ENCODE data around the gene TYW1B.
"Not testable (repeated sequence)": the region's sequence is repeated elsewhere in the genome, so short reads cannot be mapped to it uniquely, and the experiment has no call there.

Gene TYW1B

DNA sequence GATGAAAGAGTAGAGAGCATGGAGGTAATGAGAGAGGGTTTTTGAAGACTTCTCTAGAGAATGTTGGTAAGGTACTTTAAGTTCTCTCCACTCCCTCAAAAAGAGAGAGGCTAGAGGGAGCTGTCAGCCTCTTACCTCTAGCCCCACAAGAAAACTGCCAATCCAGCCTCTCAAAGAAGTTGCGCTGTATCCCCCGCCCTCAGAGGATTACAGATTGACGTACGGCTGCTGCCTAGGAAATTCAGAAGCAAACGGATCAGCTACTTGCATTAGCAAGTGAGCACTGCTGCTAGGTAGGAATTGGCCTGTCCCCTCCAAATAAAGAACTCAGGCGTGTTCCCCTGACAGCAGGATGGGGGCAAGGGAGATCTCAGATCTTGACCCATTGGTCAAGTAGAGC lies 34.2 kb downstream of the TYW1B start:
- H3K27ac ChIP-seq = no peak overlapping the region
- no peak for TF ChIP-seq ZFX (IDR thresholded peaks at IDR 0.05)
- TF ChIP-seq, protein P1, sequence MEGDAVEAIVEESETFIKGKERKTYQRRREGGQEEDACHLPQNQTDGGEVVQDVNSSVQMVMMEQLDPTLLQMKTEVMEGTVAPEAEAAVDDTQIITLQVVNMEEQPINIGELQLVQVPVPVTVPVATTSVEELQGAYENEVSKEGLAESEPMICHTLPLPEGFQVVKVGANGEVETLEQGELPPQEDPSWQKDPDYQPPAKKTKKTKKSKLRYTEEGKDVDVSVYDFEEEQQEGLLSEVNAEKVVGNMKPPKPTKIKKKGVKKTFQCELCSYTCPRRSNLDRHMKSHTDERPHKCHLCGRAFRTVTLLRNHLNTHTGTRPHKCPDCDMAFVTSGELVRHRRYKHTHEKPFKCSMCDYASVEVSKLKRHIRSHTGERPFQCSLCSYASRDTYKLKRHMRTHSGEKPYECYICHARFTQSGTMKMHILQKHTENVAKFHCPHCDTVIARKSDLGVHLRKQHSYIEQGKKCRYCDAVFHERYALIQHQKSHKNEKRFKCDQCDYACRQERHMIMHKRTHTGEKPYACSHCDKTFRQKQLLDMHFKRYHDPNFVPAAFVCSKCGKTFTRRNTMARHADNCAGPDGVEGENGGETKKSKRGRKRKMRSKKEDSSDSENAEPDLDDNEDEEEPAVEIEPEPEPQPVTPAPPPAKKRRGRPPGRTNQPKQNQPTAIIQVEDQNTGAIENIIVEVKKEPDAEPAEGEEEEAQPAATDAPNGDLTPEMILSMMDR (conservative IDR thresholded peaks at IDR 0.05) = no peak

DNA sequence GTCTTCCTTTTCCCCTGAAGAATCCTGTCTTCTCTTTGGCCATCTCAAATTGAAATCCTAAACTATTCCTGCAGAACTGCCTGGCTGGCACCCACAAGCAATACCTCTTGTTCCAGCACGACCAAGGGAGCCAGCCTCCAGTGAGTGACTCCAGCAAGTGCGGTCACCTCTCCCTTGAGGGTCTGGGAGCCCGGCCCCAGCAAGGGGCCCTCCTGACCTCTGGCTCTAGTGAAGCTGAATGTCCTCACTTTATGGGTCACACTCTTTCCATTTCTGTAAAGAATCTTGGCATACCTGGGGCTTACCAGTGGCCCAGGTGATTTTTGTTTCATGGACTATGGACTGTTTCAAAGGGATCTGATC lies 37.3 kb downstream of the TYW1B start:
- not testable (repeated sequence) for H3K27ac ChIP-seq

DNA sequence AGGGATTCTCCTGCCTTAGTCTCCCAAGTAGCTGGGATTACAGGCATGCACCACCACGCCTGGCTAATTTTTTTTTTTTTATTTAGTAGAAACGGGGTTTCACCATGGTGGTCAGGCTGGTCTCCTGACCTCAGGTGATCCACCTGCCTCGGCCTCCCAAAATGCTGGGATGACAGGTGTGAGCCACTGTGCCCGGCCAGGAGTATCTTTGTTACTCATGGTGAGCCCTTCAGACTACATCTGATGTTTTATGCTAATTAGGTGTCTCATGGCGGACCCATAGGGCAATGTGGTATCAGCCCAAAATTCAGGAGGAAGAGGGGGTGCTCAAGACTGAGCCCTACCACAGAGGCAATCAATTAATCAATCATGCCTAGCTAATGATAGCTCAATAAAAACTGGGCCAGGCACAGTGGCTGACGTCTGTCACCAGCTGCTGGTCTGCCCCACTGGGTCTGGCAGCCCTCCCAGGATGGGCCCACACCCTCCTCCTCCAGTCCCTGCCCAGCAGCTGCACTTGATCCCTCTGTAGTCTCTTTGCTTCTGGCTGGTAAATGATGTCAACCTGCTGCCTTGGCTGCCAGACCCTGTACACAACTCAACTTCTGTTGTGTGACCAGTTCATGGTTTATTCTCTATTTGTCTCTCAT lies 37.8 kb downstream of the TYW1B start:
- not testable (repeated sequence) for H3K27ac ChIP-seq

DNA sequence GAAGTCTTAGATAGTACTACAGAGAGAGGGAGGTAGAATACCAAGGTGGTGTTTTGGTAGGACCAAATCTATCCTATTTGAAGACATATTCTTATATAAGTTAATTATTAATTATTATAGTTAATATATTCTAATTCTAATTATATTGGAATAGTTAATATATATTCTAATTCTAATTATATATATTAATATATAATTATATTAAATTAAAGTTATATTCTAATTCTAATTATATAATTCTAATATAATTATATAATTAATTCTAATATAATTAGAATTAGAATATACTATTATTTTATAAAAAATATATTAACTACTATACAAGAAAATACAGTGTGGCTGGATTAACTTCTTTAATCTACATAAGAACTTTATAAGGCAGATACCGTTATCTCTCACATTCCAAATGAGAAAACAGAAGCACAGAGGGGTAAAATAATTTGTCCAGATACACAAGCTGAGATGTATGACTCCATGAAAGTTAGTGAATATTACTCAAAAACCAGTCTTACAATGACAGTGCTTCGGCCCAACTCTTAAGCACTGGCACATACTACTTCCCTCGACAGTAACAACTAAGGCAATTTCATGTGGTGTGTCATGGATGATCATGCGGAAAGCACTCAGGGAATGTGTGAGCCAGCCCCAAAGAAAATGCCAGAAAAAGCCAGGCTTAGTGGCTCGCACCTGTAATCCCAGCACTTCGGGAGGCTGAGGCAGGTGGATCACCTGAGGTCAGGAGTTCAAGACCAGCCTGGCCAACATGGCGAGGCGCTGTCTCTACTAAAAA lies 42.6 kb downstream of the TYW1B start:
- H3K27ac ChIP-seq = no peak overlapping the region
- TF ChIP-seq ZFX (IDR thresholded peaks at IDR 0.05) = no peak
- TF ChIP-seq, protein P1 (conservative IDR thresholded peaks at IDR 0.05) = no peak

DNA sequence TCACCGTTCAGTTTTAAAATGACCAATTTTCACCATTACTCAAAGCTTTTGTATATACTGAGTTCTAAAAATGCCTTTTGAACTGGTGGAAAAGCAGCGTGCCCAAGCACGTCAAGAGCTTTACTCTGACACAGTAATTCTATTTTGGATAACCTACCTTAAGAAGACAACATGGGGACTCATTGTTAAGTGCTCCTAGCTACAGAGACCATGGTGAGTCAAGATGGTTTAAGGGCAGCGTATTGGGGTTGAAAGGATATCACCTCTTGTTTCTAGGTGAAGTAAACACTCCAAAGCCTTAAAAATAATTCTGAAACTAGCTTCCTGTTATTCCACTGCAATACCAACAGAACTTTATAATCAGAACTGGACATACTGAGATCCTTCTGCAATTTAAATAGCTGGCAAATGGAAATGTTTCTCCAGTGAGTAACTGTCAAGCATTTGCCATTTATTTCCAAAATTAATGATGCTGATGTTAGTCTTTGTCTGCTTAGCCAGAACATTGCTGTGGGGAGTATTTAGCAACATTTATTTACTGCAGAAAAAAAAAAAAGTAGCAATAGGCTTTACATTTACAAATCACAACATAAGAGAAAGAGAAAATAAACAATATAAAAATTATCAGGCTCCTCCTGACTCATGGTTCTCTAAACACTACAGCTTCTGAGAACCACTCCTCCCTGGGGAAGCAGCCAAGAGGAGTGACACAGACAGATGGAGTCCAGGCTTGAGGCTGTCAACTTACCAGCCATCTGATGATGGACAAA lies 44.2 kb downstream of the TYW1B start:
- not testable (repeated sequence) for H3K27ac ChIP-seq

DNA sequence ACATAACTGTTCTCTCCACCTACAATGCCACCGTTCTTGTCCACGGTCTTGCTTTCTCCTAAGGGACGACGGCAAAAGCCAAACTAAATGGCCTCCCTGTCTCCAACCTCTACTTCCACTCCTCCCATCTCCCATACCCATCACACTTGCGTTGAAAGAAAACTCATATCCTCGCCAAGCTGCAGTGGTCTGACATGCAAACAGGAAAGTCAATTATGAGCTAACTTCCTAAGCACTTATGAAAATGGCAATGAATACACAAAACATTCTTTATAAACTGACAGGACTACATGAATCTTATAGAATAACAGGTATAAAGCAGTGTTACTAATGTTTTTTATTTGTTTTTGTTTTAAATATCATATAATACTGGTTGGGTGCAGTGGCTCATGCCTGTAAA lies 46.4 kb downstream of the TYW1B start:
- TF ChIP-seq, protein P1 (conservative IDR thresholded peaks at IDR 0.05) = no peak
- TF ChIP-seq ZFX (IDR thresholded peaks at IDR 0.05) = no peak
- H3K27ac ChIP-seq = no peak overlapping the region

DNA sequence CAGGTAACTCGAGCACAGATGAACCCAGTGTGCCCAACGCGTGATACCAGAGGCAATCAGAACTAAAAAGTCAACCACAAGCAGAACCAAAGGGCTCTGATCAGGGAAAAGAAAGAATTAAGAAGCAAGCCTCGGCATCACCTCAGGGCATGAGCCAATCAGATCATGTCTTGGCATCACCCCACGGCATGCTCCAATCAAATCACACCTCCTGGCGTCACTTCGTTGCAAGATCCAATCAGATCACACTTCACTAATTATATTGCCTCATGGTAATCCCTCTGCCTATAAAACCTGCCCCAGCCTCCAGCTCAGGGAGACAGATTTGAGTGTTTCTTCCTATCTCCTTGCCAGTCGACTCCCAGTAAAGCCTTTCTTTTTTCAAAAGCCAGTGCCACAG lies 46.8 kb downstream of the TYW1B start:
- H3K27ac ChIP-seq = no peak overlapping the region
- TF ChIP-seq, protein P1 (conservative IDR thresholded peaks at IDR 0.05) = no peak
- no peak for TF ChIP-seq ZFX (IDR thresholded peaks at IDR 0.05)

DNA sequence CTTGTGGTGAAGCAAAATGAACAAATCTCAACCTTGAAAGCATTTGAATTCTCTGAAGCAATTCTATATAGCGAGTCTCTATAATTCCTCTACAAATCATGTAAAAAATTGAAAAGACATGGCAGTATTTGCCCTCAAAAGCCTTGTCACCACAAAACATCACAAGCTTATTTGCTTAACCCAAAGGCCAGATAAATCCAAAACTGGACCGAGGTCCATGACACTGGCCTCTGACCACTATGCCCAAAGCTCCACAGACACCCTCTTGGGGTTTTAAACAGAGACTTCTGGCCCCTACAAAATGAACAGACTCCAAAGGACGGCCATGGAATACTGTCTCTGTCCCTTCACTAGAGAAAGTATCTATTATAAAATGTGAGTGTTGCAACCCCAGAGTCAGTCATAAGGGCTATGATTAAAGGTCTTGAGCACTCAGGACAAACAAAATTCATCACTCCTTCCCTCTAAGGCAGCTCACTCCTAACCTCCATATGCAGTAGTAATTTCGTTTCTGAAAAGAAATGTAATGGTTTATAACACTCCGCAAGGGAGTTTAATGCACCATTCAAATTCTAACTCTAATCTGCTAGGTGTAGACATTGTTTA lies 47.6 kb downstream of the TYW1B start:
- not testable (repeated sequence) for H3K27ac ChIP-seq

DNA sequence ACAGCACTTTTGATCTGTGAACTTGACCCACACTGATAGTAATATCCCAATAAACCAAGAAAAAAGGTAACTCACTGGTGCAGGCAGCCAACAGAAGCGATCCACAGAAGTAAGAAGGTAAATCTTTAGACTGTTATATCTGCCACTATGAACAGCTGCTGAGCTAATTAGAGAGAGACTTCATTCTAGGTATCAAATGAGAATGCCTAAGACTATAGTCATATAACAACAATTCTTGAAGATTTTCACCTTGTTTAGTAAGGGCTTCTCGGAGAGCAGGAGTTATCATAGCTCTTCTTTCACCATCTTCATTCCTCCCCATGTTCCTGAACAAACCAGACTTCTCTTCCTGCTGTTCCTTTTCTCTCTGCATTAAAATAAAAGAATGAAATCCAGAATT lies 50.8 kb downstream of the TYW1B start:
- not testable (repeated sequence) for H3K27ac ChIP-seq

DNA sequence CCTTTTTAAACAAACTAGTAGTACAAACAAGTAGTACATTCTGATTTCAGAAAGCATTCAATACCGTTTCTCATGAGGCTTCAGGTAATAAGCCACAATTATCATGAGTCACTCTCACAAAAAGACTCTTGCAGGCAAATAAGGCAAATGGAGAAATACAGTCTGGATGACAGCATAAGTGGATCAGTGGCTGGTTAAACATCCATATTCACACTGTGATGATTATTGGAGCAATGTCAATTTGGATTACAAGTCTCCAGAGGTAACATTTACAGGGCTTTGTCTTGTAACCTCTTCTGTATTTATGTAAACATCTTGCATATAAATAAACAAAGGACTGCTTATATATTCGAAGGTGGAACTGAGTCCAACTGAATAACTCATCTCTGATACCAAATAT lies 55.4 kb downstream of the TYW1B start:
- not testable (repeated sequence) for H3K27ac ChIP-seq

DNA sequence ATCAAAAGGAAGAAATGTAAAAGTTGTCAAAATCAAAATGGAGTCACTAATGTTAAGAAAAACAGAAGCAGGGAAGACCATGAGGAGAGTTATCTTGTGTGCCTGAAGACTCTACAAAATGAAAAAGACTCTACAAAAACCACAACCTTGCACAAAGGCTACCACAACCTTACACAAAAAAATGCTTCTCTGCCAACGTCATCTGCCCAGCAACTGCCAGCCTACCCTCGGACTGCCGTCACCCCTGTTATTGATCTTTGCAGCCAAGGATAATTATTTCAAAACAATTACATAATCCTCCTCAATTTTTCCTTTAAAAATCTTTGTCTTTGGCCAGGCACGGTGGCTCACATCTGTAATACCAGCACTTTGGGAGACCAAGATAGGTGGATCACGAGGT lies 61.0 kb downstream of the TYW1B start:
- H3K27ac ChIP-seq = not testable (repeated sequence)
